ENCODE measurements around the gene EIF5AL1. TPM values are rescaled to one million over a fixed set of nuclear protein-coding genes. Genes with fewer than 3 reads are reported as not detected.

Gene EIF5AL1
- total RNA-seq, 1 experiment from 2014 or later = 0.39 TPM

DNA sequence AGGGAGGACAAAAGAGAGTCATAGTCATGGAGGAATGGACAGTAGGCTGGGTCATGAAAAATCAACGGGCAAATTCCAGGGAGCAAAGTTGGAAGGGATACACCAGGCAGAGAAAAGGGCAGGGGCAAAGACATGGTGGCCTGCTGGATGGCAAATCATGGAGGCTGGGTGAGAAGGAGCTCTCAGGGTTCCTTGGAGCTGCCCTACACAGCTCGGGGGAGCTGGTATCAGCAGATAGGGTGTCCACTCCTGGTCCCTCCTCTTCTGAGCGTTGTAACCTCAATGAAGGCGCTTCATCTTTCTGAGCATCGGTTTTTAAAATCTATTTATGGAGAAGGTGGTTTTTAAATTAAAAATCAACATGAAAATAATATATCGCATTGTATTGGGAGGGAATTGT is 27.9 kb upstream of the EIF5AL1 start:
- Histone ChIP-seq H3K23me2 (ENCODE audit: insufficient read length, low read depth, low read length, poor library complexity, severe bottlenecking) (no peaks in the 10 kb centered on the region), H3K14ac (ENCODE audit: insufficient read depth, low read length) (no peak overlapping the region), H2BK5ac (ENCODE audit: insufficient read length, low read length) (no peak overlapping the region), H3K9ac (ENCODE audit: extremely low read depth, insufficient read length, low read length) (no peak overlapping the region), H2BK12ac (ENCODE audit: insufficient read length, low read depth, low read length) (no peak overlapping the region), H3K9me3 (ENCODE audit: control insufficient read depth, low read depth, low read length) (no peaks in the 10 kb centered on the region), H4K5ac (ENCODE audit: insufficient read length, low read depth, low read length) (no peak overlapping the region), H3T11ph (ENCODE audit: low read length) (no peak overlapping the region), H3K23ac (ENCODE audit: insufficient read length, low read depth, low read length) (no peak overlapping the region), H2BK20ac (ENCODE audit: low read depth, low read length, poor library complexity, severe bottlenecking) (no peak overlapping the region), H3K79me1 (ENCODE audit: insufficient read depth, low read depth, low read length, poor library complexity, severe bottlenecking) (no peaks in the 10 kb centered on the region), H4K20me1 (ENCODE audit: control insufficient read depth, insufficient read depth, insufficient read length) (no peaks in the 10 kb centered on the region), H3K27me3 (ENCODE audit: insufficient read depth, low read length) (no peaks in the 10 kb centered on the region), H3K56ac (ENCODE audit: insufficient read length, low read depth, low read length) (no peak overlapping the region), H4K91ac (ENCODE audit: insufficient read length, low read depth, low read length) (no peak overlapping the region), H4K8ac (replicated peaks; ENCODE audit: insufficient read length, low read depth, low read length) (no peak overlapping the region), H2BK15ac (ENCODE audit: low read depth, low read length) (no peak overlapping the region), H2BK120ac (ENCODE audit: low read depth, low read length, poor library complexity, severe bottlenecking) (no peak overlapping the region), H3K27ac (ENCODE audit: insufficient read length, low read depth, low read length) (no peak overlapping the region), H3K79me2 (ENCODE audit: insufficient read depth, low read length) (no peaks in the 10 kb centered on the region), H3K18ac (ENCODE audit: insufficient read length, low read depth, low read length) (no peak overlapping the region), H2AFZ (ENCODE audit: low read length) (no peak overlapping the region), H3K4ac (ENCODE audit: low read depth, low read length) (no peak overlapping the region), H3K4me1 (ENCODE audit: insufficient read depth, low read length) (no peaks in the 10 kb centered on the region; the same call in 1 of the 2 replicates), H3K4me2 (ENCODE audit: insufficient read depth, insufficient read length, low read length) (no peak overlapping the region), H2AK5ac (ENCODE audit: insufficient read length, low read length) (no peak overlapping the region)
- Mint-ChIP-seq H3K4me3 (no peak overlapping the region), H3K4me1 (peaks cover 0 to 12% of the 10 kb centered on the region in 2 experiments), H3K27me3 (ENCODE audit: low read depth) (peaks cover 13% of the 10 kb centered on the region), H3K27ac (no peak overlapping the region), H3K36me3 (ENCODE audit: insufficient read depth in 1 of 3, low read depth in 3 of 3) (no peaks in the 10 kb centered on the region), H3K9me3 (peaks cover 0 to under 1% of the 10 kb centered on the region in 2 experiments; a peak in 1 of 5 replicates)
- TF ChIP-seq, protein P1, sequence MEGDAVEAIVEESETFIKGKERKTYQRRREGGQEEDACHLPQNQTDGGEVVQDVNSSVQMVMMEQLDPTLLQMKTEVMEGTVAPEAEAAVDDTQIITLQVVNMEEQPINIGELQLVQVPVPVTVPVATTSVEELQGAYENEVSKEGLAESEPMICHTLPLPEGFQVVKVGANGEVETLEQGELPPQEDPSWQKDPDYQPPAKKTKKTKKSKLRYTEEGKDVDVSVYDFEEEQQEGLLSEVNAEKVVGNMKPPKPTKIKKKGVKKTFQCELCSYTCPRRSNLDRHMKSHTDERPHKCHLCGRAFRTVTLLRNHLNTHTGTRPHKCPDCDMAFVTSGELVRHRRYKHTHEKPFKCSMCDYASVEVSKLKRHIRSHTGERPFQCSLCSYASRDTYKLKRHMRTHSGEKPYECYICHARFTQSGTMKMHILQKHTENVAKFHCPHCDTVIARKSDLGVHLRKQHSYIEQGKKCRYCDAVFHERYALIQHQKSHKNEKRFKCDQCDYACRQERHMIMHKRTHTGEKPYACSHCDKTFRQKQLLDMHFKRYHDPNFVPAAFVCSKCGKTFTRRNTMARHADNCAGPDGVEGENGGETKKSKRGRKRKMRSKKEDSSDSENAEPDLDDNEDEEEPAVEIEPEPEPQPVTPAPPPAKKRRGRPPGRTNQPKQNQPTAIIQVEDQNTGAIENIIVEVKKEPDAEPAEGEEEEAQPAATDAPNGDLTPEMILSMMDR (conservative IDR thresholded peaks at IDR 0.05) = no peak
- DNase-seq = peak; percentile 14
- 100% methylated on average over 1 of the region's 6 CpGs for WGBS (ENCODE audit: extremely low coverage, insufficient read length, low lambda C conversion rate)
